GM12801 (cell line): ENCODE results near the gene TDRKH.

Experiments used
- CTCF ChIP-seq: IDR thresholded peaks from one replicate; pipeline ENCODE4 v1.5.1; 2011; ENCODE audit warnings: control low read depth; ENCODE audit not compliant: insufficient read length; ENCODE audit errors: extremely low read depth

The TDRKH gene

GRCh38 chr1:151820940-151821339, 30.6 kb upstream of the TDRKH start:
- TF ChIP-seq CTCF, result no peak

GRCh38 chr1:151819976-151820623, 29.8 kb upstream of the TDRKH start:
- no peak for TF ChIP-seq CTCF

- no peak for TF ChIP-seq CTCF
These were observed 29.0 kb upstream of the TDRKH start for GRCh38 chr1:151819227-151819835.

- TF ChIP-seq CTCF, result no peak
These were observed 27.0 kb upstream of the TDRKH start for GRCh38 chr1:151817353-151817730.

- TF ChIP-seq CTCF, result no peak
These were observed 26.4 kb upstream of the TDRKH start for GRCh38 chr1:151816548-151817352.

- no peak for TF ChIP-seq CTCF
These were observed 25.5 kb upstream of the TDRKH start for GRCh38 chr1:151815716-151816327.

- no peak for TF ChIP-seq CTCF
These were observed 24.8 kb upstream of the TDRKH start for GRCh38 chr1:151814971-151815545.
